Astrocyte of the spinal cord (primary cell): ENCODE measurements around the gene SRRM2.

Experiments
- DNase-seq: peaks from one replicate; pipeline ENCODE4 v3.0.0; 2011; ENCODE audit warnings: low read depth, low spot score
- H3K4me3 ChIP-seq: 2 replicates; pipeline ENCODE4 v1.5.1; 2011; ENCODE audit warnings: low read depth, mild to moderate bottlenecking, low read length, moderate library complexity
- in situ Hi-C: cut with HindIII; loops from 2 replicates; pipeline ENCODE4 v1.10.0; 2017; ENCODE audit warnings: low sequenced_read_pairs
- TF ChIP-seq, protein P1 (sequence below): IDR thresholded peaks from 2 replicates; pipeline ENCODE4 v1.5.1; 2012; ENCODE audit warnings: low read depth, mild to moderate bottlenecking, low read length, inconsistent platforms

The SRRM2 gene

DNA sequence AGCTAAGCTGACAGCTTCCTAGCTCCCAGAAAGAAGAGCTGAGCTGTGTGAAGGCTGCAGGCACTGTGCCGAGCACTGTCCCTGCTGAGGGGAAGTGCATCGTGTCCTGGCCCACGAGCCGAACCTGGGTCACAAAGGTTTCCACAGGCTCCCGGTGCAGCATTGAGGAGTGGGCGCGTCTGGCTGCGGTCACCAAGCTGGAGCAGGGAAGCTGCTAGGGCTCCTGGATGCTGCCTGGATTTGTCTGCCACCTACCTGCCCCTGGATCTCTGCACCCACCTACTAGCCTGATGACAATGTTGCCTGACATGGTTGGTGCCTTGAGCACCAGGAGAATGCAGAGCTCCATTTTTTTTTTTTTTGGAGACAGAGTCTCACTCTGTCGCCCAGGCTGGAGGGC is 6.5 kb upstream of the SRRM2 start:
- no peak for DNase-seq
- TF ChIP-seq, protein P1, sequence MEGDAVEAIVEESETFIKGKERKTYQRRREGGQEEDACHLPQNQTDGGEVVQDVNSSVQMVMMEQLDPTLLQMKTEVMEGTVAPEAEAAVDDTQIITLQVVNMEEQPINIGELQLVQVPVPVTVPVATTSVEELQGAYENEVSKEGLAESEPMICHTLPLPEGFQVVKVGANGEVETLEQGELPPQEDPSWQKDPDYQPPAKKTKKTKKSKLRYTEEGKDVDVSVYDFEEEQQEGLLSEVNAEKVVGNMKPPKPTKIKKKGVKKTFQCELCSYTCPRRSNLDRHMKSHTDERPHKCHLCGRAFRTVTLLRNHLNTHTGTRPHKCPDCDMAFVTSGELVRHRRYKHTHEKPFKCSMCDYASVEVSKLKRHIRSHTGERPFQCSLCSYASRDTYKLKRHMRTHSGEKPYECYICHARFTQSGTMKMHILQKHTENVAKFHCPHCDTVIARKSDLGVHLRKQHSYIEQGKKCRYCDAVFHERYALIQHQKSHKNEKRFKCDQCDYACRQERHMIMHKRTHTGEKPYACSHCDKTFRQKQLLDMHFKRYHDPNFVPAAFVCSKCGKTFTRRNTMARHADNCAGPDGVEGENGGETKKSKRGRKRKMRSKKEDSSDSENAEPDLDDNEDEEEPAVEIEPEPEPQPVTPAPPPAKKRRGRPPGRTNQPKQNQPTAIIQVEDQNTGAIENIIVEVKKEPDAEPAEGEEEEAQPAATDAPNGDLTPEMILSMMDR = no peak
- in situ Hi-C loops = no loop called here
- no peak overlapping the region for H3K4me3 ChIP-seq

DNA sequence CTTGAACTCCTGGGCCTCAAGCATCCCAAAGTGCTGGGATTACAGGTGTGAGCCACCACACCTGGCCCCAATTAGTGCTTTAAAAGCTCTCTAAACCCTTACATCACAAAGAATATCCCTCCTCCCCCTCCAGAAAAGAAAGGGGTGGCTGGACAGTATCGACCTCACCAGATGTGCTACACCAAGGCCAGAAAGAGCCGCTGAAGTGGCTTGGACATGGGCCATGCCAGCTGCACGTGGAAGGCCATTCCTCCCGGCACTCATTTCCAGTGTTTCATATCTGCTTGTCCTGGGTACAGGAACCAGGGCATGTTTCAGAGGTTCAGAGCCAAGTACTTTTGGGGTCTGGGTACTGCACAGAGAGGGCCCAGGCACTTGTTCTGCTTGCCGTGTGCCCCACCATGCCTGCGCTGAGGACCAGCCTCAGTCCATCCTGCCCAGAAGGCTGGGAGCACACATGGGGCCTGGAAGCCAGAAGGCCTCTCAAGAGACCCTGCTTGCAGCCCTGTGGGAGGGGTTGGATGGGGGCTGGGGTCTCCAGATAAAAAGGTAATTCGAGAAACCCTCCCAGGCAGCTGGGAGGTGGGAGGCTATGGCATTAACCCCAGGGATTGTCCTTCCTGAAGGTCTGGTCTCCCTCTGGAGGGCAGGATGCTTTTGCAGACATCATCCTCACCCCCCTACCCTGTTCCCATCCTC is 3.5 kb upstream of the SRRM2 start:
- no peak overlapping the region for H3K4me3 ChIP-seq
- in situ Hi-C loops = no loop called here
- DNase-seq = no peak
- TF ChIP-seq, protein P1 = no peak

DNA sequence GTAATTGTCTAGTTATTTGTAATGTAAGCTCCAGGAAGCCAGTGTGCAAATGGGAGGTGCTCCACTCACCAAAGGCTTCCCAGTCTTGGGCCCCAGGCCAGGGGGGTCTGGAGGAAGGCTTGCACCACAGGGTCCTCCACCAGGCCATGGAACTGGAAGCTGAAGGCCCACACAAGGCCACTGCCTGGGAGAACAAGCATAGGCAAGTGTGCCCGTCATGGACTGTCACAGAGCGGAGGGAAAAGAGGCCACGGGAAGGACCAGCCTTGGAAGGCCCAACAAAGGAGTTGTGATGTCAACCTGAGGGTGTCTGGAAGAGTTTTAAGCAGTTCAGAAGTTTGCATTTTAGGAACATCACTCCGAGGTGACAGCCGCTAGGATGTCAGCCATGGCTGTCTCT is 3.0 kb upstream of the SRRM2 start:
- TF ChIP-seq, protein P1 = no peak
- H3K4me3 ChIP-seq = no peak overlapping the region
- in situ Hi-C loops = no loop called here
- no peak for DNase-seq

DNA sequence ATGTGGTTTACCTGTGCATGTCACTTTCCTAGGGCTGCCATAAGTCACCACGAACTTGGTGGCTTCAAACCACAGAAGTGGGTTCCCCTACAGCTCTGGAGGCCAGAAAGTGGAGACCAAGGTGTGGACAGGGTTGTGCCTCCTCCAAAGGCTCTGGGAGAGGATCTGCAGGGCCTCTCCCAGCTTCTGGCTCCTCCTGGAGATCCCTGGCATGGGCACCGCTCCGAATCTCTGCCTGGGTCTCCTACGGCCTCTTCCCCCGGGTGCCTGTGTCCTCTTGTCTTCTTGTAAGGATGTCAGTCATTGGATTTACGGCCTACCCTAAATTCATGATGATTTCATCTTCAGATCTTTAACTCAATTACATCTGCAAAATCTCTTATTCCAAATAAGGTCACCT is 2.5 kb upstream of the SRRM2 start:
- H3K4me3 ChIP-seq = no peak overlapping the region
- in situ Hi-C loops = no loop called here

DNA sequence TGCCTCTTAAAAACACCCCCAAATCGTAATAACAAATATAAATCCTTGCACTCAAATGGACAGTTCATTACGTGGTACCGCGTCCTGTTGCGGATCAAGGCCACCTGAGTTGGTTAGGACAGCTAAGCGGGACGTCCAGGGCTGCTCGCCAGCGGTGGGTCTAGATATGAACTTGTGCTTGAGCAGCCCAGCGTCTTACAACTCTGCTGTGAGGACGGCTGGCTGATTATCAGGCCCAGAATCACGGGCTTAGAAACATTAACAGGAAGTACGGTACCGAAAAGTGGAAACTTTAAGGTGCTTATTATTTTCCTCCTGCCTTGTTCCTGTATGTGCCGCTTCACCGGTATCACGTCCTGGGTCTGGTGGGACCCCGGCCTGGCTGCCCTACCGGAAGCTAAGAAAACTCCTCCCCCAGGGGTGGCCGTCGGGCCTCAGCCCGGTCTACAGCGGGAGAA is 832 bp upstream of the SRRM2 start:
- DNase-seq = no peak
- H3K4me3 ChIP-seq = peak overlapping the region; percentile 64
- in situ Hi-C loops = no loop called here
- TF ChIP-seq, protein P1 = no peak

More for the DNA sequence above, 2.5 kb upstream of the SRRM2 start:
- TF ChIP-seq, protein P1 = no peak
- no peak for DNase-seq

DNA sequence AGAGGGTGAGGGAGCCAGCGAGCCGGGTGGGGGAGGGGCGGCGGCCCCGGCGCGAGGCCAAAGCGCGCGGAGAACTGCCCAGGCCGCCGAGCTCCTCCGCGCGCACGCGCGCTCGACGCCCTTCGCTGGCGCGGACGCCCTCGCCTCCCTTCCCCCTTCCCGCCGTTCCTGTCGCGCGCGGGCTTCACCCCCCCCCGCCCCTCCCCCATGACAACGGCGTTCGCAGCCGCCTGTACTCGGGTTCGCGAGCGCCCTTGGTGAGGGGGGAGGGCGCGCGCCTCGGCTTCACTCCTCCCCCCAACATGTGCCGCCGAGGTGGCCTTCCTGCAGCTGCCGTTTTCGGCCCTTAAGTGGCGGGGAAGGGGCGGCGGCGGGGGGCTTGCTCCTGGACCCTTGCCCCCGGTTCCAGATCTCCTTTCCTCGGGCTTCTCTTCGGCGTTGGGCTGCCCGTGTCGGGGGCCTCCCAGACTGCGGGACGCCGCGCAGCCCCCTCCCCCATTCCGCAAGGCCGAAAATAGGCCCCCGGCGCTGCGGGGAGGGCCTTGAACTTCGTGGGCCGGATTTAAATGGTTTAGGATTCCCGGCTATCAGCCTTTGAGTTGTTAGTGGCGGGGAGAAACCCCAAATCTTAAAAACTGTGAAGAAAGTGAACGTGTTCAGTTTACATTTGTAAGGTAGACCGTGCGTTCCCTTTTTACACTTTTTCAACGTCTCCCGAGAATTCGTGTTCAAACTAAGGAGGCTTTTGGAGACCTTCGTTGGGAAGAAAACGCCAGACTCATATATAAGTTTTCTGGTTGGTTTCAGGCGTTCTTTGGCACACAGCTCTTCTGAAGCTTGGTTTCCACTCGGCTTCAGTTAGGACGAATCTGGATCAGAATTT is 653 bp downstream of the SRRM2 start:
- peak; percentile 72 for DNase-seq
- TF ChIP-seq, protein P1 = no peak
- peak overlapping the region; percentile 64 for H3K4me3 ChIP-seq
- in situ Hi-C loops = no loop called here
